Measurements from ENCODE around the gene CCL15.

Gene CCL15

DNA sequence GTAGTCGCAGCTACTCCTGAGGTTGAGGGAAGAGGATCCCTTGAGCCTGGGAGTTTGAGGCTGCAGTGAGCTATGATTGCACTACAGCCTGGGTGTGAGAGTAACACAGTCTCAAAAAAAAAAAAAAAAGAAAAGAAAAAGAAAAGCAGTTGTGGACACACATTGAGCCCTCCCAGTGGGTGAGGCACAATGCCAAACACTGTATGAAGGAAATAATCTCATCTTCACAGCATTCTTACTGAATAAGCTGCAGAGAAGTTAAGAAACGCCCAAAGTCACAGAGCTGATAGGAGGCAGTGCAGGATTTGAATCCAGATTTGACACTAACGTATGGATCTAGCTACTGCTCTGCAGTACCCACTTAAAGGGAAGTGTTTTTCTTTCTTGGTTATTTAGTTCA is 52.0 kb downstream of the CCL15 start:
- H3K9me3 ChIP-seq (ENCODE audit: control insufficient read depth in 1 of 2, low read length in 2 of 2) = no peaks in the 10 kb centered on the region
- no peak overlapping the region for H3K9ac ChIP-seq (ENCODE audit: low read depth in 1 of 2, low read length in 2 of 2)
- no peak overlapping the region for H3K27ac ChIP-seq (ENCODE audit: low read depth, low read length)
- H3K4me3 ChIP-seq (ENCODE audit: low read depth in 1 of 2, low read length in 2 of 2) = no peak overlapping the region
- no peaks in the 10 kb centered on the region for H3K27me3 ChIP-seq (ENCODE audit: control insufficient read depth in 1 of 2, insufficient read depth in 2 of 2, low read length in 2 of 2)
- no peaks in the 10 kb centered on the region for H3K36me3 ChIP-seq (ENCODE audit: control insufficient read depth in 1 of 2, insufficient read depth in 2 of 2, low read length in 2 of 2)
- H3K4me1 ChIP-seq (ENCODE audit: control insufficient read depth in 1 of 2, insufficient read depth in 2 of 2, low read length in 2 of 2) = peaks cover 0 to 3% of the 10 kb centered on the region in 2 donors

DNA sequence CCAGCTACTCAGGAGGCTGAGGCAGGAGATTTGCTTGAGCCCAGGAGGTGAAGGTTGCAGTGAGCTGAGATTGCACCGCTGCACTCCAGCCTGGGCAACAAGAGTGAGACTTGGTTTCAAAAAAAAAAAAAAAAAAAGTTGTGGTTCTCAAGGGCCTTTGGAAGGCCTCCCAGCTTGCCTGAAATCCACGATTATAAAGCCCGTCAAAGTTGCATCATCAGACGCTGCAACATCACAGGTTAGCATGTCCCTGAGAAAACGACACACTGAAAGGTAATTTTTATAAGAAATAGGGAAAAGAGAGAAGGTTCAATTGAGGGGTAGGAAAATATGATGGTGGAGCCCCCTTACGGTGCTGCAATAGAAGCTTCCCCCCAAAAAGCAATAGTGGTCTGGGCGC is 53.3 kb downstream of the CCL15 start:
- Histone ChIP-seq H3K9ac (ENCODE audit: low read depth in 1 of 2, low read length in 2 of 2) (no peak overlapping the region), H3K9me3 (ENCODE audit: control insufficient read depth in 1 of 2, low read length in 2 of 2) (no peaks in the 10 kb centered on the region), H3K4me3 (ENCODE audit: low read depth in 1 of 2, low read length in 2 of 2) (no peak overlapping the region), H3K27ac (ENCODE audit: low read depth, low read length) (no peak overlapping the region), H3K4me1 (ENCODE audit: control insufficient read depth in 1 of 2, insufficient read depth in 2 of 2, low read length in 2 of 2) (peaks cover 3 to 6% of the 10 kb centered on the region in 2 donors), H3K27me3 (ENCODE audit: control insufficient read depth in 1 of 2, insufficient read depth in 2 of 2, low read length in 2 of 2) (no peaks in the 10 kb centered on the region), H3K36me3 (ENCODE audit: control insufficient read depth in 1 of 2, insufficient read depth in 2 of 2, low read length in 2 of 2) (no peaks in the 10 kb centered on the region)

Measured in duodenal mucosa (tissue), 2 donors.